NB4 (cell line): ENCODE data around the gene SMYD2.
"Not testable (repeated sequence)": the region's sequence is repeated elsewhere in the genome, so short reads cannot be mapped to it uniquely, and the experiment has no call there.

ENCODE experiments used
- DNase-seq: peaks from one replicate; pipeline ENCODE4 v3.0.0; 2010; ENCODE audit warnings: low read depth
- H3K4me3 ChIP-seq: one replicate; pipeline ENCODE4 v1.5.1; 2011; ENCODE audit warnings: mild to moderate bottlenecking, low read depth, low read length, moderate library complexity
- CTCF ChIP-seq: IDR thresholded peaks from one replicate; pipeline ENCODE4 v1.5.1; 2012; ENCODE audit warnings: low read depth, low read length
- MAX ChIP-seq: IDR thresholded peaks from 2 replicates; pipeline ENCODE4 v1.6.1; 2011; ENCODE audit warnings: low read depth, low read length
- MYC ChIP-seq: IDR thresholded peaks from 2 replicates; pipeline ENCODE4 v1.6.1; 2011; ENCODE audit warnings: low read depth, low read length
- POLR2A ChIP-seq: IDR thresholded peaks from 2 replicates; pipeline ENCODE4 v1.6.1; 2011; ENCODE audit warnings: mild to moderate bottlenecking; ENCODE audit not compliant: insufficient read length; ENCODE audit errors: extremely low read depth

Gene SMYD2

GRCh38 chr1:214264976-214265375 is 16.0 kb upstream of the SMYD2 start:
- no peak overlapping the region for H3K4me3 ChIP-seq
- no peak for TF ChIP-seq CTCF
- no peak for TF ChIP-seq MYC
- no peak for TF ChIP-seq POLR2A
- no peak for TF ChIP-seq MAX
- no peak for DNase-seq

- DNase-seq = no peak
- no peak for TF ChIP-seq POLR2A
- TF ChIP-seq MYC = no peak
- no peak for TF ChIP-seq CTCF
- no peak for TF ChIP-seq MAX
- H3K4me3 ChIP-seq = no peak overlapping the region
These were observed 10.8 kb upstream of the SMYD2 start for GRCh38 chr1:214270097-214270650.

- peak; percentile 23 for DNase-seq
These were observed 9.6 kb upstream of the SMYD2 start for GRCh38 chr1:214271174-214271858.

GRCh38 chr1:214271995-214272731 is 8.8 kb upstream of the SMYD2 start:
- no peak overlapping the region for H3K4me3 ChIP-seq
- TF ChIP-seq CTCF = no peak
- no peak for TF ChIP-seq POLR2A
- no peak for DNase-seq

More at GRCh38 chr1:214271174-214271858, 9.6 kb upstream of the SMYD2 start:
- H3K4me3 ChIP-seq = no peak overlapping the region
- TF ChIP-seq CTCF = peak; percentile 13
- TF ChIP-seq MAX = no peak
- no peak for TF ChIP-seq POLR2A
- TF ChIP-seq MYC = no peak

GRCh38 chr1:214272964-214273533 is 7.9 kb upstream of the SMYD2 start:
- TF ChIP-seq MYC (no peak), POLR2A (no peak), CTCF (no peak), MAX (no peak)
- no peak overlapping the region for H3K4me3 ChIP-seq
- no peak for DNase-seq

- not testable (repeated sequence) for DNase-seq, H3K4me3 ChIP-seq
These were observed 5.3 kb upstream of the SMYD2 start for GRCh38 chr1:214275700-214276099.
